Ammon's horn (tissue), 1 donor: ENCODE measurements around the gene STRN4.
"Not testable (repeated sequence)": the region's sequence is repeated elsewhere in the genome, so short reads cannot be mapped to it uniquely, and the experiment has no call there.

ENCODE experiments used
- DNase-seq: peaks from one replicate; pipeline ENCODE4 v3.0.0-alpha.2; 2016; ENCODE audit warnings: low spot score

The STRN4 gene

DNA sequence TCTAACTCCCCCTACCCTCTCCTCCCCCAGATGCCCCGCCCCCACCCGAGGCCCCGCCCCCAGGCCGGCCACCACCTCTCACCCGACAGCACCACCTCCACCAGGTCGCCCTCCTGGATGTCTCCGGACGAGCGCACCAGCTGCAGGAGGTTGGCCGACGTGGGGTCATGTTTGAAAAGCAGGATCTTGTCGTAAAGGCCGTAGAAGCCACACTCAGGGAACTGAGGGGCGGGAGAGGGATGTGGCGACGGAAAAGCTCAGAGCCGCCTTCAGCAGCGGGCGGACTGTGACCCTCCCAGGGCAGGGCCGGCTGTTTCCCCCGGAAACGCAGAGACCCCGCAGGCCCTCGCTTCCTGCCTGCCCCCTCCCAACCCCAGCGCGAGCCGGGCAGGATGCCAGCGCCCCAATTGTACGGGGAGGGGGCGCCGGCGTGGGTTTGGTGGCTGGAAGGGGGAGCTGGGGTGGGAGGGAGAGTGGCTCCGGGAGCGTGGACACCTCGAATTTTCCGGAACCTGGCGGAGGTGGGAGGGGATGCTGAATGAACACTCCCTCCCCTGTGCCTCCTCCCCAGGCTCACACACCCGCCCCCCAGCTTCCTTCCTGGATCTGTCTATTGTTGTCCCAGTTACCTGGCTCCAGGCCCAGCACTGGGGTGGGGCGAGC, 32.3 kb downstream of the STRN4 start:
- peak; percentile 78 for DNase-seq

GRCh38 chr19:46712768-46713338, 33.4 kb downstream of the STRN4 start:
- not testable (repeated sequence) for DNase-seq

- no peak for DNase-seq
Measured at GRCh38 chr19:46710687-46711086, 35.6 kb downstream of the STRN4 start.

- peak; percentile 52 for DNase-seq
Measured at GRCh38 chr19:46704379-46705076, 41.7 kb downstream of the STRN4 start.

- DNase-seq = no peak
Measured at GRCh38 chr19:46700704-46701103, 45.5 kb downstream of the STRN4 start.

GRCh38 chr19:46698395-46699321, 47.6 kb downstream of the STRN4 start:
- no peak for DNase-seq

DNA sequence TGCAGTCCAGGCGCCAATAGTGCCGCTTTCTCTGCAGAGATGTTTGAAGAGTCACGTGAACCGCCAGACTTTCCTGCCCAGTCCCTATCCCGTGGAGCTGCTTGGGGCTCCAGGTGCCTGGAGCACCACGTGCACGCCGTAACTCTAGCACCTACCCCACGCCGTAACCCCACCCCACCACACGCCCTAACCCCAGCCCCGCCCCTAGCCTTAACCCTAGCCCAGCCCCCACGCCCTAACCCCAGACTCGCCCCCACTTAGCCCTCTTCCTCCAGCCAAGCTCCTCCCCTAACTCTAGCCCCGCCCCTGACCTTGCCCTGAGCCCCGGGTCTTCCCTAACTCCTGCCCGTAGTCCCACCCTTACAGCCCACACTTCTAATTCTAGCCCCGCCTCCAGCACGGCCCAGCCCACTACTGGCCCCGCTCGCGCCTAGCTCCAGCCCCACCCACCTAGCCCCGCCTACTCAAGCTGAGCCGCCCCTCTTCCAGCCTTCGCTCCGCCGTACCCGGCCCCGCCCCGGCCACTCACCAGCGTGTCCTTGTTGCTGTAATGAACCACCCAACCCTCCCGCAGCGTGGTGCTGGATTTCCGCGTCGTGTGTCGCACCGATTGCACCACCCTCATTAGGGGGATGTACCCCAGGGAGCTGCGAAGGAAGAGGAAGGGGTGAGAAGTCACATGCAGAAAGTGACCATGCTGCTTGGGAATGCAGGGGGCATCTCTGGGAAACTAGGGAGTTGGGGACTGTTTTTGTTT, 48.9 kb downstream of the STRN4 start:
- peak; percentile 65 for DNase-seq

GRCh38 chr19:46696866-46697203, 49.4 kb downstream of the STRN4 start:
- DNase-seq = no peak

DNA sequence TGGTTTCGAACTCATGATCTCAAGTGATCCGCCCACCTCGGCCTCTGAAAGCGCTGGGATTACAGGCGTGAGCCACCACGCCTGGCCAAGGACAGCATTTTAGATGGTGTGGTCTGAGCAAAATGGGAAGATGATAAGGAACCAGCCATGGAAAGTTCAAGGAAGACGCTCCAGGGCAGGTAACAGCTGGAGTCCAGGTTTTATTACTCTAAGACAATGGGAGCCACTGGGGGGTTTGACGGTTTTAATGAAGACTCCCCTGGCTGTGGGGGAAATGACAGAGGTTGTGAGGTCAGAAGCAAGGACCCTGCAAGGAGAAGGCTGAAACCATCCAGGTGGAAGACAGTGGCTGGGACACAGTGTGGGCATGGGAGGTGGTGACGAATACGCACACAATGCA, 50.2 kb downstream of the STRN4 start:
- no peak for DNase-seq

DNA sequence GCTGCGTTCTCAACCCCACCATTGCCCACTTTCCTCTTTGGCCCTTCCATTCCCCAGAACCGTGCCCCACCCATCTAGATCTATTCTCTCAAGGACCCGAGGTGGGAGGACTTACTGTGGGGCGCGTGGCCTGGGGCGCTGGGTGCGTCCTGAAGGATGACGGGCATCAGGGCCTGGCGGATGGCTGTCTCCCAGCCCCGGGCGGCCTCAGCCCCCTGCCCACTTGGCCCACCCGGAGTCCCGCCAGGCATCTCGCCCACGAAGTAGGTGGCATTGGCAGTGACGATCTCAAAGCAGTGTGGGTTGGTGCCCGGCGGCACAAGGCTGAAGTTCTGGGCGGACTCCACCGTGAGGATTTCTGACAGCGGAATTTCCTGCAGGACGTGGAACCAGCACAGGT, 52.5 kb downstream of the STRN4 start:
- DNase-seq = no peak

DNA sequence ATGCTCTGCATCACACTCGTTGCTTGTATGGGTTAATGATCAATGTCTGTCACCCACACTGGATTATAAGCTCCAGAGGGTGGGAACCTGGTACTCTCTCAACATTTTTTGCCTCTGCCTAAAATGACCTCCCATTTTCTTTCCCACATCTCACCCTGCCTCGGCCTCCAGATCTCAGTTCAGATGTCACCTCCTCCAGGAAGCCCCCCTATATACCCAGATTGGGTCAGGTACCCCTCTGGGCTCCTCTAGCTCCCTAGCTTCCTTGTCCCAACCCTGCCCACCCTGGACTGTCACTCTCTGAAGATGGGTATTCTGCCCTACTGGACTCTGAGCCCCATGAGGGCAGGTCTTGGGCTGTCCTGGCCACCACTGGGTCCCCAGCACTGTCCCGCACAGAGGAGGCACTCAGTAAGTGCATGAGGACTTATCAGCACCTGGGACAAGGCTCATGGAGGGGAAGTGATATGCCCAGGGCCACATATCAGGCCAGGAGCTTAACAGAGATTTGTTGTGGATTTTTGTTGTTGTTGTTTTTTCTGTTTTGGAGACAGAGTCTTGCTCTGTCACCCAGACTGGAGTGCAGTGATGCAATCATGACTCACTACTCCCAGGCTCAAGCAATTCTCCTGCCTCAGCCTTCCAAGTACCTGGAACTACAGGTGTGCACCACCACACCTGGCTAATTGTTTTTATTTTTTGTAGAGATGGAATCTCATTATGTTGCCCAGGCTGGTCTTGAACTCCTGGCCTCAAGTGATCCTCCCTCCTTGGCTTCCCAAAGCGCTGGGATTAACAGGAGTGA, 53.1 kb downstream of the STRN4 start:
- no peak for DNase-seq

- DNase-seq = no peak
Measured at GRCh38 chr19:46691948-46692347, 54.3 kb downstream of the STRN4 start.

- DNase-seq = no peak
Measured at GRCh38 chr19:46691104-46691503, 55.1 kb downstream of the STRN4 start.

DNA sequence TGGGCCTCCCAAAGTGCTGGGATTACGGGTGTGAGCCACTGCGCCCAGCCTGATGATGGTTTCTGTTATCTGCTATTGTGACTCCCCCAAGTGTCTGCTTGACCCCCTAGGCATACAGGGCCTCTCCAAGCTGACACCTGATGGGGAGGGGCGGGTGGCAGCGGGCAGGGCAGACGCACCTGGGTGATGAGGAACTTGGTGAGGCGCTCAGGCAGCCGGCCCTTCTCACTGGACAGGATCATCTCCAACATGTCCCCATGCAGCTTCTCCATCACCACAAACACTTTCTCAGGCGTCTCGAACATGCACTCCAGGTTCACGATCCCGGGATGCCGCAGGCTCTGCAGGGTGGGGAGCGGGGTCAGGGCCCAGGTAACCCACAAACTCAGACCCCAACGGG, 56.9 kb downstream of the STRN4 start:
- no peak for DNase-seq

DNA sequence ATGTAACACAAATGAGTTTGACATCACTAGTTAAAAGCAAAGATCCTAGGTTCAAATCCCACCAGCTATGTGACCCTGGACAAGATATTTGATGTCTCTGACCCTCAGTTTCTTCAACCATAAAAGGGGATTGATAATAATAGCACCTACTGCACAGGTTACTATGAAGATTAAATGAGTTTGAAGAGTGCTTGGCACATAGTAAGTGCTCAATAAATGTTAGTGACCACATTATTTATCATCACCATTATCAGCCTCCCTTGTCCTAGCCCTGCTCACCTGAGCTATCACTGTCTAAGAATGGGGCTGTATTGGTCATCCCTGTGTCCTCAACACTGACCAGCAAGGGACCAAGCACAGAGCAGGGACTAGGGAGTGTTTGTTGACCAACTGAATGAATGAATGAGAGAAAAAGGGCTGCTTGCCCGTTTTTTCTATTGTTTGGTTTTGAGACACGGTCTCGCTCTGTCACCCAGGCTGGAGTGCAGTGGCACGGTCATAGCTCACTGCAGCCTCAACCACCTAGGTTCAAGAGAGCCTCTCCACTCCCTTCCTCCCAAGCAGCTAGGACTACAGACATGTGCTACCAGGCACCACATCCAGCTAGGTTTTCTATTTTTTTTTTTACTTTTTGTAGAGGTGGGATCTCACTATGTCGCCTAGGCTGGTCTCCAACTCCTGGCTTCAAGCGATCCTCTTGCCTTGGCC, 58.7 kb downstream of the STRN4 start:
- no peak for DNase-seq

DNA sequence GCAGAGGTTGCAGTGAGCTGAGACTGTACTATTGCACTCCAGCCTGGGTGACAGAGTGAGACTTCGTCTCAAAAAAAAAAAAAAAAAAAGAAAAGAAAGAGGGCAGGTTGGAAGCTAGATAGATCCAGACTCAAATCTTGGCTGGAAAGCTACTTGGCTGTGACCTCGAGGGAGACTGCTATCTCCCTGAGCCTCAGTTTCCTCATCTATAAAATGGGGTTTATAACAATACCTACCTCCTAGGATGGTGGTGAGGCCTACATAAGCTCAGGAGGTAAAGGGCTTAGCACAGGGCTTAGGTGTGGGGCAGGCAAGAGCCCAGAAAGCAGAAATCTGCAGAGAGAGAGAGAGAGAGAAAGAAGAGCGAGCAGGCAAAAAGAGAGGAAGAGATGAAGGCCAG, 61.1 kb downstream of the STRN4 start:
- DNase-seq = no peak

- DNase-seq = no peak
Measured at GRCh38 chr19:46678110-46678732, 68.0 kb downstream of the STRN4 start.

- DNase-seq = no peak
Measured at GRCh38 chr19:46674416-46675178, 71.7 kb downstream of the STRN4 start.

GRCh38 chr19:46670813-46671212, 75.4 kb downstream of the STRN4 start:
- DNase-seq = no peak
